A549 treated with dexamethasone at 1 μM for 4 hours (cell line): ENCODE results near the gene C6orf118. TPM values are rescaled to one million over a fixed set of nuclear protein-coding genes. Genes with fewer than 3 reads are reported as not detected.

ENCODE experiments used
- total RNA-seq: library from RNA; stranded (reverse); fragments of 200-300 nt; extraction: Qiagen RNA extraction; gene quantifications from 5 replicates; pipeline ENCODE4 v1.2.3, GENCODE V29; 2022

C6orf118 gene
- total RNA-seq = 0.14 to 0.41 TPM (median 0.21 TPM) in 5 replicates

DNA sequence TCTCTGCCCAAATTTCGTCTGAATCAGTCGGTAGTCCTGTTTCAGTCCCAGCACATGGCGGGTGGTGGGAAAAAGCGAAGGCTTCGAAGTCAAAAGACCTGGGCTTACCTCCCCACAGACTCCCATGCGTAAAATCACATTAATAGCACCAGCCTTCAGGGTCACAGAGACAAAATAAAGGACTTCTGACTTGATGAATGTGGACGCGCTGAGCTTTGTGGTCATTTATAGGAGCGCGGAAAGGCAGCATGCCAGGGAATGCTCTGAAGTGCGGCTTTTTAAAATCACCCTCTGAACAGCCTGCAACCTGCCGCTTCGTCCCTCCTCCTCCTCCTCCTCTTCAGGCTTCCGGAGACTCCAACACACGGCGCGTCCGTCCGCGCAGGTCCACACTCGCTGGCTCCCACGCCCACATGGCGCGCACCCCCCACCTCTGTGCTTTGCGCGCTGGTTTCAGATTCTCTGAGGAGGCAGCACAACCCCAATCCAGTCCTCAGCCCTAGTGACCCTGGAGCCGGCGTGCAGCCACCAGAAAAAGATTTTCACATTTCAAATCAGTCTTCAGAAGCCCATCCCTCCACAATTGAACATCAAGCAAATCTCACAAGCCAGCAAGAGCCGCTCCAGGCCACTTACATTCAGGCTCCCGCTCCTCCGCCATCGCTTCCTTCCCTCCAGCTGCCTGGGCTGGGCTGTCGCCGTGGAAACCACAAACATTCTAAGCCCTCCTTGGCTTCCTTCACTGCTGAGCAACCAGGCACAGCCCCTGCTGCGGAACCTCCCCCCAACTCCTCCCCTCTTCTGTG, at the start of gene C6orf118:
TSS of gene C6orf118 (minus strand) at position 680 of the 806 bp plus-strand sequence. CDS start at position 661, 19 bp downstream.

